ENCODE results near the gene CNGA3.

DNA sequence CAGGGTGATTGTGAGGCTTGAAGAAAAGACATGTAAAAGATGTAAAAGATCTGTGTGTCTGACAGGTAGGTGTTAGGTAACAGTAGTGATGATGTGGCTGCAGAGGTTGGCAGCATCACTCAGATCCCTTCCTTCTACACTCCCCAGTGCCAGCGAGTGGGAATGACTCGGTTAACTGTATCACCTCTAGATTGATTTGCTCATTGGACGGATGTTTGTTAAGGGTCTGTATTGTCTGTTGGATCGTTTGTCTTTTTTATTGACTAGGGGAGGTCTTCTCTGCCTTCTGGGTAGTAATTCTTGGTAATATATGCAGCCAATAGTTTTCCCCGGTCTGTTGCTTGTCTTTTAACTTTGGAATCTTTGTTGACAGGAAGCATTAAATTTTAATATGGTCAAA is 44.8 kb upstream of the CNGA3 start:
- TF ChIP-seq EZH2 (IDR thresholded peaks at IDR 0.05; ENCODE audit: insufficient read depth, poor library complexity, severe bottlenecking) (no peak), EZH2phosphoT487 (IDR thresholded peaks at IDR 0.05; ENCODE audit: insufficient read depth, low read depth) (no peak)
